A204.1 (cell line): Measurements from ENCODE around the gene DUSP10.

Source experiments
- FAIRE-seq: peaks from 2 replicates; lab custom pipeline; 2012; peaks lifted over from hg19 to GRCh38; lab: Jason Lieb, UNC

Gene DUSP10

DNA sequence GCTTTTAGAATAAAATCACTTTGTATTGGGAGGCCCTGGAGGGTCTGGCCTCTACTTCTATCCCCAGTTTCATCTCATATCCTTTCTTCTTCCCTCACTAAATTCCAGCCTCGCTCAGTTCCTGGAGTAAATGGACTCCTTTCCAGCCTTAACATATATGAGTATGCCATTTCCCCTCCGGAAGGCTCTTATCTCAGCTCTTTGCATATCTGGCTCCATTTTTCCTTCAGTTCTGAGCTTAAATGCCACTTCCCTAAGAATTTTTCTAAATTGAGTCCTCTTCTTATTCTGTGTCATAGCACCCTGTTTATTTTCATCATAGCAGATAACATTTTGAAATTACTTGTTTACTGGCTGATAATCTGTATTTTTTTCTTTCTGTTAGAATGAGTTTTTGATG is 20.2 kb upstream of the DUSP10 start:
- FAIRE-seq, result no peak

DNA sequence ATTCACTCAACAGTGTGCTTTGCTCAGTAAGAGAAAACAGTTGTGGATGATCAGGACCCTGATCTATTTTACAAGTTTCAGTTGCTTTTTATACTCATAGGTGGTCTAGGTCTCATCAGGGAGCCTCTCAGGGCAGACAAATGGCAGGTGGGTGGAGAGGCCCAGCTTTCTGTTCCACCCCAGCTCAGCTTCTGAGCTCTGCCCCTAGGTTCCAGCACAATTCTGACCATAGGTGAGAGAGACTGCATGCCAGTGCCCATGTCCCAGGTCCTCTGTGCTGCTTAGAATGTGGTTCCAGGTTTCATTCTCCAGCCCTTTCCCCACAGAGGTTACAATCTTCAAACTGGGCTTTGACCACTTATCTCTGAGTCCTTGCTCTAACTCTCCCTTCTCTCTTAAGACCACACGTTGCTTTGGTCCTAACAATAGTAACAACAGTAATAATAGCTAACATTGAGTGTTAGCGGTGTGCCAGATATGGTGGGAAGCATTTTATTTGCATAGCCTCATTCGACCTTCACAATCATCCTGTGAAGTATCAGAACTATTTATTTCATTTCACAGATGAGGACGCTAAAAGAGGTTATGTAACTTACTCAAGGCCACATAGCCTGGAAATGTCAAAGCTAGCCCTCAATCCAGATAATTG is 19.6 kb upstream of the DUSP10 start:
- no peak for FAIRE-seq

DNA sequence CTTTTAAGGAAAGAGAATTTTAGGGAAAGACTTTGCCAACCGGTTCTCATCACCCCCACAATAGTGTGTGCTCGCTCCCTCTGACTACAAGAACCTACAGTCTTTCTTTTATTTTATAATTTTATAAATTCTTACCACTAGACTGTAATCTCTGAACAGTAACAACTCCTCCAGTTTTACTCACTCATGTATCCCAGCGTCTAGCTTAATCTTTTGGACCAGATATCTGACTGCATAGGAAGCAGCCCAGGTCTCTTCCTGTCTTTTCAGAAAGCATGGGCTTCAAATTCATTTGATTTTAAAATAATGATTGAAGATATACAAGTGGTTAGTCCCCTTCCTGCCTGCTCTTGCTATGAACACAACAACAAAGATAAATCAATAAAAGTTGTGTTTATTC is 19.0 kb upstream of the DUSP10 start:
- FAIRE-seq, result no peak

DNA sequence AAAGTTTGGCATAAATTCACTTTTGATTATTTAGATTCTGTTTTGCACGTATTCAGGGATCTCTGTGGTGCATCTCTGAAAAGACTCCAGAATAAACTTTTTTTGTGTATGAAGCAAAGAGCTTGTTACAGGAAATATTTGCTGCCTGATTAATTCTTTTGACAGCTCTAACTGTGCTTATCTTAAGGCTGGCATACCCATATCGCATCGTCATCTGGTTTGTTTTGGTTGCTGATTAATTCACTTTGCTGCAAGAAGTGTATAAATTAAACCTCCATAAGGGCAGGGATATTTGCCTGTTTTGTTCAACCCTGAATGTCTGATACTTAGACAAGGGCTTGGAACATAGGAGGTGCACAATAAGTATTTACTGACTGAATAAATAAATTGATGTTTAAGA is 17.5 kb upstream of the DUSP10 start:
- no peak for FAIRE-seq

DNA sequence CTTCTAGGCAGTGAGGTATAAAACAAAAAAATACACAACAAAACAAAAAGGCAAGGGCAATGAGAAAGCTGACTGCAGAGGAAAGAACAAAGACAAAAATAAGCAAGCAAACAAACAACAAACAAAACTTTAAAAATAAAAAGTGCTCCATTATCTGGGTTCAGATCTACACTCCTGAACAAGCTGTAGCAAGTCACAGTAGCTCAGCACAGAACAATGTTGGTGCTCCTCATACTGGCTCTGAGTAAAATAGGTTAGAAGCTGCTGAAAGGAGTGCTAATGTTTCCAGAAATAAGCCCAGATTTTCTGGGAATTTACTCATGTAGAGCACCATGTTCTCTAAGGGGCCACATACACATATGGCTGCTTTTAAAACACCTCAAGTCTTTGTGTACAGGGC is 16.6 kb upstream of the DUSP10 start:
- FAIRE-seq, result no peak

DNA sequence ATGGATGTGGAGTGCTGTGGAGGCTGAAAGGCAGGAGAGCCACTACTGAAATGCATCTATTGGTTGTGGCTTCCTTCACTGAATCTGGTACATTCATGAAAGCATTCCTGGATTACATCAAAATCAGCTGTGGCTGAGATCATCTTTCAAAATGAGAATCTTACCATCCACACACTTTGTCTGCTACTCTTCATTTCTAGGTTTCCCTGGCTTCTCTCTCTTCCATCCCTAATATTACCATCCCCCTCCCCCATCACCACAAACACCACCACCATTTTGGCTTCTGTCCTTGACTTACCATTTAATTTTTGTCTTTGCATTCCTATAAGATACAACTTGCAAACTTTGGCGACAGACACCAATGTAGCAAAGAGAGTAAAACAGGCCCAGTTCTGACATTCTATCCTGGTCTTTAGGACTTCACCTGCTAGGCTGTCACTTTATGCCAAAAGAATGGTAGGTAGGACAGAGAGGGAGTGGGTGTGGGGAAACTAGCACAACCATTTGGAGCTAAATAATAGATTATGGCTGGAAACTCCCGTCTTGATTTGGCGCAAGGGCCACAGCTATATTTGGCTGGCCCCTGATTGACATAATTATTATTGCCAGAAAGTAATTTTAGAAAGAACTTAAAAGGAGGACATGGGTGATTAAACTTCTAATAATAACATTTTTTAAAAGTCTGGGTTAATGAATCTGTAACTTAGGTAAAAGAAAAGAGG is 15.1 kb upstream of the DUSP10 start:
- FAIRE-seq, result no peak

DNA sequence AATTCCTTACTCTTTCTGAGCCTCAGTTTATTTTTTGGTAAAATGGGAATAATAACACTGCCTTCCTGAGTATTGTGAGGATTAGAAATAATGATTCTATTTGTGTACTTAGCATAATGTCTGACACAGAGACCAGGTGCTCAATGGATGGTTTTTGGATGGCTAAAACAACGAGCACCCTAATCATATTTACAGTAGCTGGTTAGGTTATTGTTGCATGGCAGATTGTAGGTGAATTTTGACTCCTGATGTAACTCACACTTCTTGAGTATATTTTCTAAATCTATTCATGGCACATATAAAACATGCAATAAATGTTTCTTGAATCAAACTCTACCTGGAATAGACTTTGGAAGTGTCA is 11.9 kb upstream of the DUSP10 start:
- no peak for FAIRE-seq

DNA sequence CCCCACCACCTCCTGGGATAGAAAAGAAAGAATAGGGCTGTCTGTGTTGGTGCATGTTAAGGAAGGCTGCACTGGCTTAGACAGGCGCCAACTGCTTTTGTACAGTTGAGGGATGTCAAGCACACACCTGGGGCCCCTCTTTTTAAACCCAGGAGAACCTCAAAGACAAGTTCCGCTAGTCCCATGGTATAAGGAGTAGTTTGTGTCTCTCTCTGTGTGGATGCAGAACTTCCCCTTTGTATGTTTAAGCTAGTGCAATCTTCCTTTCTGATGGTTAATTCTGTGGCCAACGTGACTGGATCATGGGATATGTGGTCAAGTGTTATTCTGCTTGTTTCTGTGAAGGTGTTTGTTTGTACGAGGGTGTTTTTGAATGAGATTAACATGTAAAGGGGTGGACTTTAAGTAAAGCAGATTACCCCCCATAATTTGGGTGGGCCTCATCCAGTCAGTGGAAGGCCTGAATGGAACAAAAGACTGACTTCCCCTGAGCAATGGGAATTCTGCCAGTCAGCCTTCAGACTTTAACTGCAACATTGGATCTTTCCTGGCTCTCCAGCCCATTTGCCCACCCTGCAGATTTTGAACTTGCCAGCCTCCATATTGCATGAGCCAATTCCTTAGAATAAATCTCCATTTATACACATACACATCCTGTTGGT is 9.5 kb upstream of the DUSP10 start:
- no peak for FAIRE-seq

DNA sequence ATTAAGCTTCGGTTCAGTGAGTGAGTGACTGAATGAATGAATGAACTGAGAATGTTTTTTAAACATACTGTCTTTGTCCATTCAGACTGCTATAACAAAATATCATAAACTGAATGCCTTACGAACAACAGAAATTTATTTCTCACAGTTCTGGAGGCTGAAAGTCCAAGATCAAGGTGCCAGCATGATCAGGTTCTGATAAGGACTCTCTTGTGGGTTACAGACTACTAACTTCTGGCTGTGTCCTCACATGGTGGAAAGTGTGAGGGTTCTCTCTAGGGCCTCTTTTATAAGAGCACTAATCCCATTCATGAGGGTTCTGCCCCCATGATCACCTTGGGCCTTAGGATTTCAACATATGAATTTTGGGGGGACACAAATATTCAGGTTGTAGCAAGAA is 7.1 kb upstream of the DUSP10 start:
- FAIRE-seq, result no peak

DNA sequence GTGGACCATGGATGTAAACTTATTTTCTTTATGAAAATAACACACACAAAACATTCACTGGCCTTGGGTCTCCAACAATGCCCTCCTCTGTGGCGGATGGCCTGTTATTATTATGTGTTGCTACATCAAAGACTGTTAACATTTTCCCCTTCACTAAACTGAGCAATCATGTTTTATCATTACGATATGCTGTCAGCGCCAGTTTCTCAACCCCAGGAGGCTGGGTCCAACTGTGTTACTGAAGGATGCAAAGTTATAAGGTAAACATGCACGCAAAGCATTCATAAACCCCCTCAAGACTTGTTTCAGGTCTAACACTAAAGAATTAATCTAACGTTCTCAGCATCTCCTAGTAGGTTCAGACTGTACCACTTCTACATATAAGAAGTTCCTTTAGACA is 6.0 kb upstream of the DUSP10 start:
- FAIRE-seq, result no peak

DNA sequence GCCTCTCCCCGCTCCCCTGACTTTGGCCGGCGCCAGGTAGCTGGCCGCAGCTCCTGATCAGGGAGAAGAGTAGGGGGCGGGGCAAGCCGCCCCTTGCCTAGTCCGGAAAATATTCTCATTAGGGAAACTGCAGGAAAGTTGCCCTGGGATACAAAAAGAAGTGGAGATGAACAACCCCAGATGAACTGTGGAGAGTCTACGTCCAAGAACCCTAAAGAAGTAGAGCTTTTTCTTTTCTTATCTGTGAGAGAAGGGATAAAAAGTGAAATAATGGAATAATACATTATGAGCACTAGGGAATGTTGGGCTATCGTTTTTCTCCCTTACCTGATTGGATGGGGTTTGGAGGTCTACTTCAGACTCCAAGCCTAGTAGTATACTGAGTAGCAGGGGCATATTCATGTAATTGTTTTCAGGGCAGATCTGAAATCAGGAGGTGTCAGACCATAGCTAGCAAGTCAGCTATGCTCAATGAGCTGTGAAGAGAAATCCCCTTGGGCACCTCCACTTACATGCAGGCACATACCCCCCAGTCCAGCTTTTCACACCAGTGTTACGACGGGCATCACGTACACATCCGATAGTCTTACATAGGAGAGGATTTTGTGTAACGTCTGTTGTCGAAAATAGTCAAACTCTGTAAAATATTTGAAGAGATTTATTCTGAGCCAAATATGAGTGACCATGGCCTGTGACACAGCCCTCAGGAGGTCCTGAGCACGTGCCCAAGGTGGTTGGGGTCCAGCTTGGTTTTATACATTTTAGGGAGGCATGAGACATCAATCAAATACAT is 1.7 kb upstream of the DUSP10 start:
- no peak for FAIRE-seq

DNA sequence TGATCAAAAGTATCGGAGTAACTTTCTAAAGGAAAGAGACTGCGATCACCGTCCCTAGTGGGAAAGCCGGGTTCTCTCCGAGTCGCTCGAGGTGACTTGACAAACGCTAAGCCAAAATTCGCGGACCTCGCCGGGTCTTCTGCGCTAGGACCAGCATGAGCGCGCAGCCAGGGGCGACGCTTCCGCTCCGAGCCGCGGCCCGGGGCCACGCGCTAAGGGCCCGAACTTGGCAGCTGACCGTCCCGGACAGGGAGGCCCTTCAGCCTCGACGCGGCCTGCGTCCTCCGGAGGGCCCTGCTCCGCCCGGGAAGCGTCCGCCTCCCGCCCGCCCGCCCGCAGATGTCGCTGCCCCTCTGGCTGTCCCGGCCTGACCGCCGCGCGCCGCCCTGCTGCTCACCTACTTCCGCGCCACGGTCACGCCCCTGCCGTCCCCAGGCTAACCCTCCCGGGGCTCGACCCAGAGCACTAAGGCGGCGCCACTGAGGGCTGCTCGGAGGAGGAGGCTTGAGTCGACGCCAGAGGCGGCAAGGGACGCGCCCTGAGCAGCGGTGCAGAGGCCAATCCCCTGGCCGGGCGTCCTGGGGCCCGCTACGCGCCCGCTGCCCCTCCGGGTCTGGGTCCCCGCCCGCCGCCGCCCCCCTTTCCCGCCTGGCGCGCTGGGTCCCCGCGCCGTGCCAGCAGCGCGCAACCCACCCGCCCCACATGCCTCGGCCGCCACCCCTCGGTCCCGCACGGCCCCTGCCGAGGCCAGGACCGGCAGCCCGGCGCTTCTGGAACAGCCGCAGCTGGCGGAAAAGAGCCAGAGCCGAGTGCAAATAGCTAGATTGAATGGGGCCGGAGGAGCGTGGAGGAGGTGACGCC is 896 bp upstream of the DUSP10 start:
- FAIRE-seq, result no peak

DNA sequence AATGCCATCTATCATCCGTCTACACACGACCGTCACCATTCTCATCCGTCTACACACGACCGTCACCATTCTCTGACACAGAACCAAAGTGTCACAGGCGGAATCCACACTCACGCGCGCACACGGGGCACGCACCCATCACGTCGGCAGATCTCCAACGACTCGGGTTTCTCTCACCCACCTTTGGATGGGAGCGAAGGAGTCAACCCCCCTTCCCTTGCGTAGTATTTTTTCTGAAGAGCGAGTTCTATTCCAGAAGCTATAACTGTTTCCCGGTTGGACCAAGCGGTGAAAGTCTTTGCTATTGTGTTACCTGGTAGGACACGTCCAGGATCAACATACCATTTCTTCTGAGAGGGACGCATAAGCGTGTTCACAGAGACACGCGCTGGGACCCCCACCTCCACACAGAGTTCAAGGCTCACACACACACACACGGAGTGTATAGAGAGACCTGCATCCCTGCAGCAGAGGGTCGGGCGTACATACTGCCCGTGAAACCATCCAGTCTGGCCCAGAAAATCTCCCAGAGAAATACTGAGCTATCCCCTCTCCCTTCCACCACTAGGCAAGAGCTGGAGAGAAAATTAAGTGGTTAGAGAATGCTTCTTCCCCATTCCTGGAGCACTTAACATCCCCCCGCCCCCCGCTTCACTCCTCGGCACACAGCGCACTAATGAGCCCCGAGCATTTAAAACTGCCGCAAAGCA is 741 bp downstream of the DUSP10 start:
- FAIRE-seq, result no peak

DNA sequence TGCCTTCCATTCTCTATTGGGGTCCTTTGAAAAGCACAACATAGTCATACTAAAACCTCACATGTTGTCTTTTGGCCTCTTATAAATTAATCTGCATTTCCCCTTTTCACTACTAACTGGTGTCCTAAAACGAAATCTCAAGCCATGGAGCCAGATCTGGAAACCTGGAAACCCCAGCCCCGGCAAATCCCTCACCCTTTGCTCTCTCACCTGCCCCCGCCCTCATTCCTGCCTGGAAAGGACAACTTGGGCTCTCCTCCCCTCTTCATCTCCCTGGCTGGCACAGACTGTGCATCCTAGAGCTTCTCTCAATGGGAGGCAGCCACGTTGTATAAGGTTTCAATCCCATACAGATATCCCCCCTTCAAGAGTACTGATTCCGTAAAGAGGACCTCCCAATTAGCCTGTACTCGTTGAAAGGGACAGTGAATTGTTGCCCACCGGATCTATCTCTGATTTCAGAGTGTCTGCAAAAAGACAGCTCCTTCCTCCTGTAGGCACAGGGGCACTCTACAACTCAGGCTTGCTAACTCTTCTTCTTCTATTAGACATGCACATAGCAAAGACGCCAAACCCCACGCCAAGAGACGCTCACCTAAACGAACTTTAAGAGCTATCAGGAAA is 1.4 kb downstream of the DUSP10 start:
- no peak for FAIRE-seq

DNA sequence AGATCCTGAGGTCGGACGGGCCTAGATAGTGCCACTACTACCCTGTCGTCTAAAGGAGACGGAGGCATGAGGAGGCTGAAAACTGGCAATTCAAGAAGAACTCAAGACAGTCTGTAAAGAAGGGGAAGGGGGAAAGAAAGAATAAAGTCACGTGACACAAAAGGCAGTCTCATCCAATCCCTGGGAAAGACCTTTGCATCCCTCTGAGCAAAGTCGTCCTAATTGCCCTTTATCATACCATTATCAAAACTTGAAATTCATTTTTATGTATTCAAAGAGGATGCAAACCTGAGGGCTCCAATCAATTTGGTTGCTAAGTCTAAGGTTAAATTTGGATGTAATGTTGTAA is 2.2 kb downstream of the DUSP10 start:
- FAIRE-seq, result no peak

DNA sequence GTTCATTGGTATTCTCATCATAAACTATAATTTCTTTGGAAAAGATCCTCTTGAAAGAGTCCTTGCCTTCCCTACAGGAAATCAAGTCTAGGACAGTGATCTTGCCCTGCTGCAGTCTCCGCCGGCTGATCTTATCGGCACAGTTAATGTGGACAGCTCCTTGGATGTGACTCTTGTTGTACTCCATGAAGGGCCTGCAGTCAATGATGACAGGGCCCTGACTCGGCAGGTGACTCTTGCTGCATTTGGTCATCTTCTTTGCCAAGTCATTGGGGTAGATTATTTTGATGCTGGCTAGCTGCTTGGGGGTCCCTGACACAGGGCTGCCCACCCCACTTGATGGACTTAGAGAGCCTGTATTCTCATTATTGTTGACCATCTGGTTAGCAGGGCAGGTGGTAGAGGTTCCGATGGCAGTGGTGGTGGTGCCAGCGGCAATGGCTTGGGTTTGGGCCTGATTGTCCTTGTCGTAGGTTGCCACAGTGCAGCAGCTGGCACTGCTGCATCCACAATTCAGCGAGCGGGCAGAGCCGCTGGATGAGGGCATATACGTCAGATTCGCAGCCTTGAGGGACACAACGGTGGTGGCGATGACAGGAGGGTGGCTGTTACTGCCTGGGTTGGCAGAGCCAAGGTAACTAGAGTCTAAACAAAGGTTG is 2.7 kb downstream of the DUSP10 start:
- FAIRE-seq, result no peak

DNA sequence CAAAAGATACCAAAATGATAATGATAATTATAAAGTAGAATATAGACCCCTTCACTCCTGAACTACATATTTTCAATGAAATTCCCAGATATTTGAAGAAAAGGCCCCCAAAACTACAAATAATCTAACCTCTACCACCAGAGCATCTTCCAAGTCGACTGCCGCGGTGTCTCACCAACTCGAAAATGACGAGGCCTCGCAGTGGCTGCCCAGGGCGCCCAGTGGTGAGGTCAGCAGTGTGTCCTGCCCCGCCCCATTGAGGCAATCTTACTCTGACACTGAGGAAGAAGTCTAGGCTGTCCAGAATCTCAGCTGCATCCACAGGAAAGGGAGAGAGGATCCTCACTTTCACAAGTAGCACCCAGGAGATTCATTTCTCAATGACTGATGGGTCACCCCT is 5.2 kb downstream of the DUSP10 start:
- no peak for FAIRE-seq

DNA sequence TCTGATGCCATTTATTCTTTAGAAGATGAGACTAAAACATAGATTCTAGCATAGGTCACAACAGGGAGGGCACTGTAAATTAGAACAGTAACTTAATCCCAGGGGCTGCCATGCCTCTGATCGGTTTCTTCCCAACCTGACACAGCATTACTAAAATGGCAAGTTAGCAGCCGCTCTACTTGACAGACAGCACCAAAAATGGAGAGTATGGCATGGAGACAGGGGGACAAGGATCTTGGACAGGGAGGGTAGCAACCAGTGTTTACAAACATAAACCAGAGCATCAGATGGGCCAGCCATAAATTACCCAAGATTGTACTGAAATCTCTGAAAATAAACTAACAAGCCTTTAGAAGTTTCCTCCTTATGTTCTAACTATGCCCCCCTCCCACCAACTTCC is 5.9 kb downstream of the DUSP10 start:
- no peak for FAIRE-seq

DNA sequence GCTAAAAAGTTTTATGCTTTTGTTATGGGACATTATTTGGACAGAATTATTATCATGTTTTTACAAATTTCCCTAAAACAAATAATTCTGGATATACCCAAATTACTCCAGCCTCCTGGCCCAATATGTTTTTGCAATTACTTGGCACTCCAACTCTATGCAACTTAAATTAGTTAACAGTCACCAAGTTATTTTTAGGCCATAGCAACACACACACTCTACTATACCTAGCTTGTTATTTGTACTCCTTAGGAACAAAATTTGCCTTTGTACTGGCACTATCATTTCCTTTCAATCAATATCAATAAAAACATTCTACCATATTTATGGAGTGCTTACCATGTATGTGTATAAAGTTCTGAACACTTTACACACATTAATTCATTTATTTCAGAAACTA is 7.7 kb downstream of the DUSP10 start:
- FAIRE-seq, result no peak

DNA sequence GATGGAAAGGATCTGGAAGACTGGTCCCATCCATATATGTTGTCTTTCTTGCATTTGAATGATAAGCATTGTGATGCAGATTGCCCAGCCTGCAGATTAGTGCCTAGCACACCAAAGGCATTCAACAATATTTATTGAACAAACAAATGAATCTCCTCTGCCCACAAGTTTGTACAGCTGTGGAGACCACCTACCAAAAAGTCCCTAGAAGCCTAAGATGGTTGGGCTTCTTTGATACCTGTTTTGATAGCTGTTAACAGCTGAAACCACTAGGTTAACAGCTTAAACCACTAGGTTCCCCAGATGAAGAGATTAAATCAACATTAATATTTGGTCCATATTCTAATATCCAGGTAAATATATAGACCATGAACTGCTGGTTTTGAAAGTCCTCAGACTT is 9.8 kb downstream of the DUSP10 start:
- no peak for FAIRE-seq
